Activated CD8-positive, alpha-beta memory T cell treated with anti-CD3 and anti-CD28 coated beads, Interleukin-2, amount 50 U/mL, for 24 hours (primary cell): ENCODE results near the gene TEDDM1.

Experiments
- DNase-seq: peaks from one replicate; pipeline ENCODE4 v3.0.0-alpha.2; 2020; ENCODE audit errors: extremely low read depth

The TEDDM1 gene

DNA sequence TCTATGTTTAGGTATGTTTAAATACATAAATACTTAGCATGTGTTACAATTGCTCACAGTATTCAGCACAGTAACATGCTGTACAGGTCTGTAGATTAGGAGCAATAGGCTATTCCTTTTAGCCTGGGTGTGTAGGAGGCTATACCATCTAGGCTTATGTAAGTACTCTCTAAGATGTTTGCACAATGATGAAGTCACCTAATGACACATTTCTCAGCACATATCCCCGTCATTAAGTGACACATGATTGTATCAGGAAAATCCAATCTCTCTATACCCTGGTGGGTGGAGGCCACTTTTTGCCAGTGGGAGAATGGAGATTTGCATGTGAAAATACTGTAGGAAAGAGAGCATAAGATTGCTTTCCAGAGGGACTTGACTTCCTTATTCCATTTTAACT is 5.5 kb upstream of the TEDDM1 start:
- DNase-seq: no peak

DNA sequence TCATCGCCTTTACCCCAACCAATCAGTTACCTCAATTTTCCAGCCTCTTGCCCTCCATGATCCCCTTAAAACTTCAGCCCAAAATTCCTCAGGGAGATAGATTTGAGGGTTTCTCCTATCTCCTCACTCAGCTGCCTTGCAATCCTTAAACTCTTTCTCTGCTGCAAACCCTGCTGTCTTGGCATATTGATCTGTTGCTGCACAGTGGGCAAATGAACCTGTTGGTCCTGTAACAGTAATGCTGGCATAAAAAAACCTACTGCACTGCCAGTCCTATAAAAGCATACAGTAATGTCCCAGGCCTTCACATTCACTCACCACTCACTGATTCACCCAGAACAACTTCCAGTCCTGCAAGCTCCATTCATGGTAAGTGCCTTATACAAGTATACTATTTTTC is 5.1 kb upstream of the TEDDM1 start:
- DNase-seq: no peak

DNA sequence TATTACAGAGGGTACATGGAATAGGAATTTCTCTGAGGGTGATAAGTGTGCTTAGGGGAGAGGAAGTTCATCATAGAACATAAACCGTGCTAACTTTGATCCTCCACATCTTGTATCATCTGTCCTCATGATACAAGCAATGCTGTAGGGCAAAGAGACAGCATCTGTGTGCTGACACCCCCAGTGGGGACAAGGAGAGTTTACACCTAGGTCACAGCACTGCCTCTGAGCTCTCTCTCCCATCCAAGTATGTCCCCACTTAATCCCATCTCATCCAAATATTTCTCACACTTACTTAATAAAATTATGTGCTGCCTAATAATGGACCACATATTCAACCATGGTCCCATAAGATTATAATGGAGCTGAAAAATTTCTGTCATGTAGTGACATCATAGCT is 4.3 kb upstream of the TEDDM1 start:
- DNase-seq: no peak

DNA sequence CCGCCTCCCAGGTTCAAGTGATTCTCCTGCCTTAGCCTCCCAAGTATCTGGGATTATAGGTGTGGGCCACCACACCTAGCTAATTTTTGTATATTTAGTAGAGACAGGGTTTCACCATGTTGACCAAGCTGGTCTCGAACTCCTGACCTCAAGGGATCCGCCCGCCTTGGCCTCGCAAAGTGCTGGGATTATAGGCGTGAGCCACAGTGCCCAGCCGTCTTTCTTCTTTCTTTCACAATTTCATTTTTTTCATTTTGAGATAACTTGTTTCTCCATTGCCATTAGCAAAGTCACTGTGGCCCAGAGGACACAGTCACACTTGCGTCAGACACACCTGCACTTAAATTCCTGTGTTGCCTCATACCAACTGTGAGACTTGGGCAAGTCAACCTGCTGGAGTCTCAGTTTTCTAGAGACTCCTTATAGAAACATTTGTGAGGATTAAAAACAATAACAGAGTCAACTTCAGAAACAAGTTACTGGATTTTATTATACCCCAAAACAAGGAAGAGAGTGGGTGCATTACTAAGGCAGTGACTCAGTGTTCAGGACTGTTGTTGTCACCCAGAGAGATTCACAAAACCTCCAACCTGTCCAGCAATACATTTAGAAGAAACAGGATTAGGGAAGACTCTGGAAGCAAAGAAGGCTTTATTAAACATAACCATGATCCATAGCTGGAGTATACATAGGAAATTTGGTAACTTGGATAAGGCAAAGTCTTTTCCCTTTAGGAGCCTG is 2.6 kb downstream of the TEDDM1 start:
- DNase-seq: no peak

DNA sequence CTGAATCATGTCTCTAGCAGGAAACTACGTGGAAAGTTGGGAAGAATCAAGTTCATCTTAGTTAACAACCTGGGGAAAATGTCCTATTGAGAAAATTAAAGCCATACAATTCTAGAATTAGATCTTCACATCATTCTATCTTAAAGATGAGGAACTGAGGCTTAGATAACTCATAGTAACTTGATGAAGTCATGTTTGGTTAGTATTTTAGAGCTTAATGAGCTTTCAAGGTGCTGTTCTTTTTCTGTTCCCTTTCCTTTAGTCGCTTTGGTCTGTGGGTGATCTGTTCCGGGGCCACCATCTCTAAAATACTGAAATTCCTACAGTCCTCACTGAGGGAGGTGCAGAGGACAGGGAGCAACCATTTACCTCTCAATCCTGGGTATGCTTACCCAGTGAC is 4.6 kb downstream of the TEDDM1 start:
- DNase-seq: no peak

DNA sequence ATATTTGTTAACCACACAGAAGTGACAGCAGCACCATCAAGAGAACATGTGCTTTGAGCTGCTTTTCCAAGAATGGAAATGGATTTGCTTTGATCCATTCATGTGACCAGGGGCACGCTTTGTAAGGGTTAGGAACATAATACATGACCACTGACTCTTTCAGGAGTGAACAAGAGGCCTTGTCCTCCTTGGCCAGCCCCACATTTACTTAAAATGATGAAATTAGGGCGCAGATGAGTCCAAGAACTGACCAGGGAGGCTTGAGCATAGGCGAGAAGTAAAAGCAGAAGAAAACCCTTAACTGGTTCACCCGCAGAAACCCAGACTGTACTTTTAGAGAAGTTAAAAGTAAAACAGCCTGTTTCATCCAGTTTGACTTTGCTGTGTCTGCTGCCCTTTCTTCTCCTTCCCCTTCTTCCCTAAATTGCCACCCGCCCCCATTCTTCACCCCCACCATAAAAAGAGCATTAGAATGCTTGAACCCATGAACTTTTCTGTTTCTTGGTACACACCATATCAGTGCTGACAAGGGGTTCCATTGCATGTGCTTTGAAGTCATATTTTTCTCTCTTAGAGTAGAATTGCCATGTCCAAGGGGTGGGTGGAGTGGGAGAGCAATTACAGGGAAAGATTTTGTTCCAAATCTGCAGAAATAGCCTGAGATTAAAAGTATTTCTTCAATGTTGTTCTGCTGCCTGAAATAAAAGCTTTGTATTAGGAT is 6.3 kb downstream of the TEDDM1 start:
- DNase-seq: no peak

DNA sequence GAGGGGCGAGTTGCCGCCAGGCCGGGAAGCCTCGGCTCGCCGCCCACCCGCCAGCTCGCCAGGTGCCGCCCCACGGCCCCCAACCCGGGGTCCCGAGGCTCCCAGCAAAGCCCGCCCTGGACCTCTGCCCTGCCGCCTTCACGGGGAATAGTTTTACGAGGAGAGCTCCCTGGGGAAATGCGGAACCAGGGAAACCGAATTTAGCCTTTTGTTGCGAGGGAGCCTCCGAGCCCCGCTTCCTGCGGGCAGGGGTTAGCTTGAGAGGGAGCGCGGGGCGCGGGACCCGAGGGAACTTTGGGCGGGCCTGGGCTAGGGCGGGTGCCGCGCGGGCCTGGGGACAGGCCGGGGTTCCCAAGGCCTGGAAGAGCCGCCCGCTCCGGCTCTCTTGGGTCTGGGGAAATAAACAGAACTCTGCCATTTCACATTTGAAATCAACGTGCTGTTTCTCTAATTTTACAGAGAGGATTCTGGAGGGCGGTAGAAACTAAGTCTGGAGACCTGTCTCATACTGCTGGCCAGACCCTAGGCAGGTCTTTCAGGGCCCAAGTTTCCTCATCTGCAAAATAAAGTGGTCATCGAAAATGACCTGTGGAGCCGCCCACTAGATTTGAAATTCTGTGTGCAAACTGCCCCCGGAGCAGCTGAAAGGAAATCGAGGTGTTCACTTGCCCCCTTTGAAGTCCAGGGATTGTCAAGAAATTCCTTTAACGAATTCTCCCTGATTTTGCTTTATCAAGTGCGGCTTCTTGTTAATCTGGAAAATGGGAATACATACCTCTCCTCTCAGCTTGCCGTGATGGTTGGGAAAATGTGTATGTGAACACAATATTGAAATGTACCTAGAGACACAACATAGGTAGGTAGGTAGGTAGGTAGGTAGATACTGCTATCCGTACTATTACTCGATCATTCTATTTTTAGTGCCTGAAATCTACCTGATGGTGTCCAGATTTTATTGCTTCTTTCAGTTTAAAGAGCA is 8.1 kb downstream of the TEDDM1 start:
- DNase-seq: no peak

DNA sequence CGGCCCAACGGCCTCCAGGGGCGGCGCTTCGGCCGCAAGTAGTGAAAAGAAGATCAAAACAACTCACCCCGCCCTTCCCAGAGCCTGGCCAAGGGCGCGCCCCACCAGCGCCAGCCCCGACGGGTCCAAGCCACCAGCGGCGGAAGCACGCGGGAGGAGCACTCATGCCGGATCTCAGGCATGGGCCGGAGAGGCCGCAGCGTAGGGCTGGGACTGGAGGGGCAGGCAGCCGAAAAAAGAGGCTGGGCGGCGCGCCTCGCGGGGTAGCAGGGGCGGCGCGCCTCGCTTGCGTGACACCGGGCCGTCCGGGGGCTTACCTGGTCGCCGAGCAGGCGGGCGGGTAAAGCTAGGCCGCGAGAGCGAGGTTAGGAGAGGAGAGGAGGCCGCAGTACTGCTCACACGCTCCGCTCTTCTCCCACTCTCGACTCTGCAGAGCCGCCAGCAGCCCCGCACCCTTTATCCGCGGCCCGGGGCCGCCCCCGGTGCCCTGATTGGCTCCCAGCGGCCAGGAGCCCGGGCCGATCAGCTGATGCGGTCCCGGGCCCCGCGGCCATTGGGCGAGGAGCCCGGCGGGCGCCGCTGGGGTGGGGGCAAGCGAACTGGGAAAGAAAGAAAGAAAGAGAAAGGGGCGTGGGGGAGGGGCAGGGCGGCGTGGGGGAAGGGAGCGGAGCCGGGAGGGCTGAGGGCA is 9.0 kb downstream of the TEDDM1 start, which contains the start of gene GLUL:
Gene GLUL, minus strand, starts transcription at position 429 of the 688 bp plus-strand sequence. CDS start 3,053 bp downstream, outside the sequence.
- no peak for DNase-seq

DNA sequence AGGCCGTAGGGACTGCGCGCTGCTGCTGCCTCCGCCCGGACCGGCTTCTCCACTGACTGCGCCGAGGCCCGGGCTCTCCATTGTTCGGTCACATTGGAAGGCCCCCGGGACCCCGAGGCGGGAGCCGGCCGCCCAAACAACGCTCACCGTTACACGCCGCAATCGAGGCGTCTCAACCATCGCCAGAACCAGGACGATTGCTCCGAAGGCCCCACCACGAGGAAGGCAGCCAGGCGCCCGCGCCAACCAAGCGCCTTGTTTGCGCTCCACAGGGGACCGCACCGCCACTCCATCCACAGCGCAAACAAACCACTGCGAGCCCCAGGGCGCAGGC is 9.5 kb downstream of the TEDDM1 start:
- DNase-seq: no peak

DNA sequence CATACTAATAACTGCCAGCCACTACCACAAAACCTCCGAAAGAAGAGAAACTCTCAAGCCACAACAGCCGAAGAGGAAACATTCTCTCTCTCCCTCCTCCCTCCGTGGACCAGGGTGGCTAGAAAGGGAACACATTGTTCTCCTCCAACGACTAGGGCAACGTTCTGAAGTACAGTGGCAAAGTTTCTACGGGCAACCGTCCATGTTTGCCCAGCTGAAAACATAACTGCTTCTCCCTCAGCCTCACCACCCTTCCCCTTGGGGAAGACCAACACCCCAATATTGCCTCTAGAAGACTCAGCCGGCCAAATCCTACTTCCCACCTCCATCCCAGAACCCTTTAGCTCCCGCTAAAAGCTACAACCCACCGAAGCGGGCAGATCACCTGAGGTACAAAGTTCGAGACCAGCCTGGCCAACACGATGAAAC is 10.8 kb downstream of the TEDDM1 start:
- no peak for DNase-seq

DNA sequence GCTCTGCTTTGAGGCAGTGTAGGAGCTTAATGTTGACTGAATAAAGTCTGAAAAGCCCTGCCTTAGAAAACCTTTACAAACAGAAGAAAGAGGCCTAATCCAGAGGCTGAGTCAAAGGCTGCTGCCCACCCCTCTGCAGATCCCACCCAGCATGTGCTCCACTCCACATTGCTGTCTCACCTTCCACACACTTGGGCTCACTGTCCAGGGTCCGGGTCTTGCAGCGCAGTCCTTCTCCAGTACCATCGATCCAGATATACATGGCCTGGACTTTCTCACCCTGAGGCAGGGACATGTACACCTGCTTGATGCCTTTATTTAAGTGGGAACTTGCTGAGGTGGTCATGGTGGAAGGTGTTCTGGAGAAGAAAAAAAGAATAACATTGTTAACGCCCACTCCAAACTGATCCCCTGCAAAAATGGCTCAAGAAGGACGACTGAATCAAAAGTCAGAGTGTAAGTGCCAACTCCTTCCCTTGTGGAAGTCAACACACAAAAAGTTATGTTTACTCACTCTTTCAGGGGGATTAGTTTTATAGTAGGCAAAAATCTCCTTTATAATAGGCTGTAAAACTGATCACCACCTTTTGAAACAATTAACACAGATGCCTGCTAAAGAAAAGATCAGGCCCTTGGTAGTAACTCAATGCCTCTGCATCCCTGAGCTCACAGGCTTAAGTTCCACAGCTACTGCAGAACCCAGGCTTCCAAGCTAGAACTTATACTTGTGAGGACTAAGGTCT is 11.9 kb downstream of the TEDDM1 start:
- DNase-seq: no peak

DNA sequence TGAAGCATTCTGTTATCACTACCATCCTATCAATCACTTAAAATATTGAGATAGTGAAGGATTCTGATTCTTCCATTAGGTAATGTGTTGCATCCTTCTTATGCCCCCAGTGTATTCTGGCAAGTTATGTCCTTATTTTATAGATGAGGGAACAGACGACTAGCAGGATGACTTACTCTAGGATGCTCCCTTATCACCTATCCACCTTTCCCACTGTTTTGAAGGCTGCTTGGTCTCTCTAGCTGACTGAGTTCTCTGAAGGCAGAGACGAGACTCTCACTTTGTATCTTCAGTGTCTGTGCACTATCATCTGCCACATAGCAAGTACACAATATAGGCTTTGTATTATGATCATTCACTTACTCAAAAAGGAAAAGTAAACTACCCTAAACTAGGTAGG is 12.9 kb downstream of the TEDDM1 start:
- no peak for DNase-seq

DNA sequence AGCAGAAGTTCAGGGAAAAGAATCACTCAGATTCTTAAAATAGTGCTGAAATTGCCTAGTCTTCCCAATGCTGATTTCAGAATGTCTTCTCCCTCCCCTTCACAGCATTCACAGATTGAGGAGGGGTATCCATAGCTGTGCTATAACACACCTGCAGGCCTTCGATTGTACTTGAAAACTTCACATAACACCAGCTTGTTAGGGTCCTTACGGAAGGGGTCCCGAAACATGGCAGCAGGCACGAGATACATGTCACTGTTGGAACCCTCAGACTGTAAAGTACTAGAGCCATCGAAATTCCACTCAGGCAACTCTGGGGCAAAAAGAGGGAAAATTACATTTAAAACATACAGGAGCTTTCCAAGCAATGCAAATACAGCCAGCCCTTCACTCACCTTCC is 13.5 kb downstream of the TEDDM1 start:
- DNase-seq: no peak

DNA sequence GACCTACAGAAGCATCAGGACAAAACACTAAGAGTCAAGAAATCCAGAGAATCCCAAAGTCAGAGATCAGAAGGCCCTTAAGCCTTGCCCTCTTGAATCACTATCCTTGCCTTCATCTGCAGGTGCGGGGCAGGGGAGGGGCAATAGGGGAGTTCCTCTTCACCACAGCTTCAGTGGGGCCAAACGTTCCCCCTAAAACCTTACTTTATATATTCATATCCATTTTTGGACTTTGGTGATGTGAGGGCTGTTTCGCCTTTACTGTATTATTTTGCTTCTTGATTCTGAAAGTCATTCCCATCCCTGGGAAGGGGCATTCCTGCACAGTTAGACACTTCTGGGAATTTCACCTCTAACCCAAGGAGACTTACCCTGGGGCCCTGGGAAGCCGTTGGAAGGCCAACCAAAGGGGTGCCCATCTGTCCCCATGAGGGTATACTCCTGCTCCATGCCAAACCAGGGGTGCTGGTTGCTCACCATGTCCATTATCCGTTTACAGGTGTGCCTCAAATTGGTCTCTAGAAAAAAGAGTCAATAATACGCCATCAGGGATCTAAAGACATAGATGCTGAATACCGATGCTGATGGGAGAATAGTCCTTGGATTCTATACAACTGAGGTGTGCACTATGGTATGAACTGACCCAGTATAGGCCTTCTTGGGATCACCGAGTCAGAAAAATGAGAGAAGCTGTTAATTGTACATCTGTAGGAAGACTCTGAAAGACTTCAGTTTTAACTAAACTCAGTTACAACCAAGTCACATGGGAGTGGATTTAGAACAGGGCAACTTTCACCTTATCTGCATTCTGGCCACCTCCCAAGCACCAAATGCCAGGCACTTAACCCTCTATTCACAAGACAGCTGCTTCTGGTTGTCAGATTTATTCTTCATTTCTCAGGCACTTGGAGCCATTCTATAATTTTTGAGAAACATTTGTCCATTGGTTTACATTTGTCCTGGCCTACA is 14.3 kb downstream of the TEDDM1 start:
- DNase-seq: no peak

DNA sequence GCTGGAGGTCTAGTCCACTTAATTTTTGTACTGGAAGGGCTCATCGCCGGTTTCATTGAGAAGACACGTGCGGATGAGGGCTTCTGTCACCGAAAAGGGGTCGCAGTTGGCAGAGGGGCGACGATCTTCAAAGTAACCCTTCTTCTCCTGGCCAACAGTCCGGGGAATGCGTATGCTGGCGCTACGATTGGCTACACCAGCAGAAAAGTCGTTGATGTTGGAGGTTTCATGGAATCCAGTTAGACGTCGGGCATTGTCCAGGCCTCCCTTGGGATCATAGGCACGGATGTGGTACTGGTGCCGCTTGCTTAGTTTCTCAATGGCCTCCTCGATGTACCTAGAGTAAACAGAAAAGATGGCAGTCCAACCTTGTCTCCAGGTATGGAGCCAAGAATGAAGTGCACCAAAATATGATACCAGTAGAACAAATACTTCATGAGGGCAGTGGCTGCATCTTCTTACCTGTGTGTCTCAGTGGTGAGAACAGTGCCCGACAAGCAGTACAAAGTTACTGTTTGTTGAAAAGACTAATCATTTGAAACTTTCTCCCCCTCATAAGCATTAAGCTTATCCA is 16.0 kb downstream of the TEDDM1 start:
- no peak for DNase-seq

DNA sequence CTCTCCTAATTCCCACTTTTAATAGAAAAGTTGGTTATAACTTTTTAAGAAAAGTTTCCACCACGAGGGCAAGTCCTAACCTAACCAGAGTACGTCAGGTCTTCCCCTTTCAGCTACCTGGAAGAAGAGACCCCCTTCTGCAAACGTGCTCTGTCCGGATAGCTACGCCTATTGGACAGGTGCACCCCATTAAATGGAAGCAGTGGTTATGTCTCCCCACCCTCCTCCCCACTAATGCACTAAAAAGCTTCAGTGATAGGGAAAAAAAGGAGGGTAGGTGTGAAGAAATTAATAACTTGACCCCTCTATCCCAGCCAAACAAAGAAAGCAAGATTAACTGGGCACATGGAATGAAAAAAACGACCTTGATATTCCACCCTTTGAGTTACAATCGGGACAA is 16.5 kb downstream of the TEDDM1 start:
- DNase-seq: no peak

DNA sequence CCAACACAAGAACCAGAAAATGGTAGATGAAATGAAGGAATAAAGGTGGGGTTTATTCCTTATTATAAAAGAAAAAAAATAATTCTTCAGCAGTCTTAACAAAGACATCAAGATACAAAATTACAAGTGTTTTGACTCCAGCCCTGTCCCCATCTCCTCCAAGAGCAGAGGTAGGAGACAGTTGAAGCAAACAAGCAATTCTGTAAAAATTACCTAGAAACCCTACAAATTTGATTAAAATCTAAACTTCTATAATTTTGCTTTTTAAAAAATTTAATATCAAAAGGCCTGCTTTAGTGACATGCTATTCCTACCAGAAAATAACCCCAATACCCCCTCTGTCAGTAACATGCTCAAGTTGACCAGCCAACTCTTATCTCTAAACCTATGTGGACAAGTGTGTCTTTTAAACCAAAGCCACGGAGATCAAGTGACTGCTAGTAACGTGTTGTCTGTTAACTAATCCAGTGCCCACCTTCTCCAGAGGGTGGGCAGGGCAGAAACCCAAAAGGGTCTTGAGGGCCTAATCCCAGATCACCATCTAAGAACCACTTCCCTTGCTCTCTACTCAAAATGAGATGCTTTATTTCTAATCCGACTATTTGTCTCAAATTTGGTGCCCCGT is 17.3 kb downstream of the TEDDM1 start:
- DNase-seq: no peak

DNA sequence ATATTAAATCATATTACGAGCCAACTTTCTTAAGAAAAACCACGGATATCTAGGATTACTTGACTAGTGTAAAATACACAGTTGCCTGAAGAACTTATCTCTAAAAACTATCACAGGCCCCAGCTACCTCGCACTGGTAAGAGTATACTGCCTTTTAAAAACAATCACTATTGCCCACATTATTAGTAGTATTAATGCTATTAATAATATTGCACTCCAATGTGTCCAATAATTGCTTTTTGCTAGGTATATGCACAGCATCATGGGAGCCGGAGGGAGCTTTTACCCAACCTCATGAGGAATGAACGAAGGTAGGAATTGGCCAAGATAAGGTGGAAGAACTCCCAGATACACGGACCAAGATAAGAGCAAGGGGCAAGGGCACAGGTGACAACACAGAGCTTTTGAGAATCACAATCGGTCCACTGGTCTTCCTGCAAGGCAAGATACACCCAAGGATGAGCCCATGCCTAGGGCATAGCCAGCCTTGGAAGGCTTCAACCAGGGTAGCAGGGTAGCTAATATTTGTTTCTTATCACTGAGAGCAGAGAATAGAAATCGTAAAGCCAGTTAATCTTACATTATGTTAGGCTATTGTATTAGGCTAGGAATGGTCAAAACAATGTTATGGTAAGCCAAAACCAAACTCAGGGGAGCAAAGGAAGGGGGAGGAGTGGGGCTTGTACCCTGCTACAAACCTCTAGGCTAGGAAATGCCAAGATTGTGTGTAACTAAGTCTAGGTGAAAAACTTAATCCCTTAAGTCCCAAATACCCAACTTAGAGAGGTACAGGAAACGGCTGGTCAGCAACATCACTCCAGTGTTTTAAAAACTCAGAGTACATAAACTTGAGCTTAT is 18.3 kb downstream of the TEDDM1 start:
- no peak for DNase-seq
